ENCODE data around the gene TRAPPC12. TPM values are rescaled to one million over a fixed set of nuclear protein-coding genes. Genes with fewer than 3 reads are reported as not detected.

The TRAPPC12 gene
- total RNA-seq, 4 donors from 2014 or later: 28.4 to 64.7 (median 55.9) TPM

DNA sequence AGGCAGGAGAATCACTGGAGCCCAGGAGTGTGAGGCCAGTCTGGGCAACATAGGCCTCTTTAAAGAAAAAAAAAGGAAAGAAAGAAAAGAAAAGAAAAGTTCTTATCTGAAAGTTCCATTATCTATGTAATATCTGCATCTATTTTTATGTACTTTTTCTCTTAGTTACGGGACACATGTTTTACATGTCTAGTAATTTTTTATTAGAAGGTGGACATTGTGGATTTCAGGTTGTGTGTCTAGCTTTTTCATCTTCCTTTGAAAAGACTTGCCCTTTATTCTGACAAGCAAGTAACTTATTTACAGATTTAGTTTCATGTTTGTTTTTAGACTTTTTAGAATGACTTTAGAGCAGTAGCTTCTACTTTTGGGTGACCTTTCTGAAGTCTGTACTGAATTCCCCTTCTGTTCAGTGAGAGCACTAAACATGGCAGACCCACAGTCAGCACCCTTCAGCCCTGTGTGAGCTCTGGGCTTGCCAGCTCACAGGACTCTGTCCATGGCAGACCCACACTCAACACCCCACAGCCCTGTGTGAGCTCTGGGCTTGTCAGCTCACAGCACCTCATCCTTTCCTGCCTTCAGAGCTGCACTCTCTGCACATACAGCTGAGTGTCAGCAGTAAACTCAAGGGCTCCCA, 17.5 kb downstream of the TRAPPC12 start:
- Histone ChIP-seq H3K4me3 (no peak overlapping the region), H3K27me3 (no peaks in the 10 kb centered on the region), H3K4me1 (peaks cover 0 to 14% (median 0%) of the 10 kb centered on the region in 3 donors), H3K9me3 (peaks cover 0 to 22% (median 18%) of the 10 kb centered on the region in 3 donors), H3K36me3 (peaks cover 0 to 92% (median 0%) of the 10 kb centered on the region in 3 donors), H3K27ac (no peak overlapping the region)
- WGBS, 2 donors: 64 to 84% methylated on average over 1 of the region's 1 CpG
- DNase-seq: no peak
- no peak for TF ChIP-seq POLR2A (IDR thresholded peaks at IDR 0.05)
- TF ChIP-seq, protein P1, sequence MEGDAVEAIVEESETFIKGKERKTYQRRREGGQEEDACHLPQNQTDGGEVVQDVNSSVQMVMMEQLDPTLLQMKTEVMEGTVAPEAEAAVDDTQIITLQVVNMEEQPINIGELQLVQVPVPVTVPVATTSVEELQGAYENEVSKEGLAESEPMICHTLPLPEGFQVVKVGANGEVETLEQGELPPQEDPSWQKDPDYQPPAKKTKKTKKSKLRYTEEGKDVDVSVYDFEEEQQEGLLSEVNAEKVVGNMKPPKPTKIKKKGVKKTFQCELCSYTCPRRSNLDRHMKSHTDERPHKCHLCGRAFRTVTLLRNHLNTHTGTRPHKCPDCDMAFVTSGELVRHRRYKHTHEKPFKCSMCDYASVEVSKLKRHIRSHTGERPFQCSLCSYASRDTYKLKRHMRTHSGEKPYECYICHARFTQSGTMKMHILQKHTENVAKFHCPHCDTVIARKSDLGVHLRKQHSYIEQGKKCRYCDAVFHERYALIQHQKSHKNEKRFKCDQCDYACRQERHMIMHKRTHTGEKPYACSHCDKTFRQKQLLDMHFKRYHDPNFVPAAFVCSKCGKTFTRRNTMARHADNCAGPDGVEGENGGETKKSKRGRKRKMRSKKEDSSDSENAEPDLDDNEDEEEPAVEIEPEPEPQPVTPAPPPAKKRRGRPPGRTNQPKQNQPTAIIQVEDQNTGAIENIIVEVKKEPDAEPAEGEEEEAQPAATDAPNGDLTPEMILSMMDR (IDR thresholded peaks at IDR 0.05): no peak
- intact Hi-C loops (cut with DNase I): no loop called here

DNA sequence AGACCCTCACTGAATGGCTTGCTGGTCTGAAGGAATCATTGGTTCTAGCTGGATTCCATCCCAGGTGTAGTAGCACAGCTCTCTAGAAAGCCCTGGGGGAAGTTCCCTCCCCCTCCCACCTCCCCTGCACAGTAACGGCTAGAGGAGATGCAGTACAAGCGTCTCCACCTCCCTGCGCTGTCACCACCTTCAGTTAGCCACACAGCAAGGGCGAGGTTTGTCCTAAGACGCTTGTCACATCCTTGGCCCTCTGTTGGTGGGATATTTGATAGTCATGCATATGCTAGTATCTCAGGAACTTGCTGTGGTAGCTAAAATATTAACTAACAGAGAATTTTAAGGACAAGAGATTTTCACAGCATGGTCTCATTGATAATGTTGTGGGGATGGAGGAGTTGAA, 19.4 kb downstream of the TRAPPC12 start:
- WGBS, 2 donors: 80 to 83% methylated on average over 2 to 5 of the region's 5 CpGs
- intact Hi-C loops (cut with DNase I): no loop called here

DNA sequence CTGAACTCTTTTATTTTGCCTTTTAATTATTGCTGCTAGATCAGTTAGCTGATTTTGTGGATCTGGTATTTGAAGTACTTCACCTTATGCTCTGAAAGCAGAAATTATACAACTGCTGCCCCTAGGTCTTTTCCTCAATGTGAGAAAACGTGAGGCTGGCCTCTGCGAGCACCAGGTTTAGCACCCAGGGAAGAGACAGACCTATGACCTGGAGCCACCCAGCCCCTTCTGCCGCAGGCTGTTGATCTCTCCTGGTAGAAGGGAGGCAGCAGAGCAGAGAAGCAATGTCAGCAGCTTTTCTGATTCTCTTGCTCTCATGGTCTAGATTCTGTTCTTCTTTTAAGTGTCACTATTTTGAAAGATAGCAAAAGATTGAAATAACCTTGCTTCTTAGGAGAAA, 19.9 kb downstream of the TRAPPC12 start:
- peaks cover 0 to 26% (median 0%) of the 10 kb centered on the region in 3 donors for H3K4me1 ChIP-seq
- DNase-seq: no peak
- WGBS, 2 donors: 73 to 97% methylated on average over 3 of the region's 3 CpGs
- H3K36me3 ChIP-seq: peaks cover 0 to 89% (median 0%) of the 10 kb centered on the region in 3 donors
- H3K4me3 ChIP-seq: no peak overlapping the region
- TF ChIP-seq, protein P1 (IDR thresholded peaks at IDR 0.05): no peak
- TF ChIP-seq POLR2A (IDR thresholded peaks at IDR 0.05): no peak
- no peaks in the 10 kb centered on the region for H3K27me3 ChIP-seq
- H3K27ac ChIP-seq: no peak overlapping the region
- intact Hi-C loops (cut with DNase I): no loop called here
- peaks cover 0 to 22% (median 18%) of the 10 kb centered on the region in 3 donors for H3K9me3 ChIP-seq

More for the DNA sequence above, 19.4 kb downstream of the TRAPPC12 start:
- Histone ChIP-seq H3K4me3 (no peak overlapping the region), H3K27me3 (no peaks in the 10 kb centered on the region), H3K27ac (no peak overlapping the region), H3K36me3 (peaks cover 0 to 92% (median 0%) of the 10 kb centered on the region in 3 donors), H3K9me3 (peaks cover 0 to 22% (median 18%) of the 10 kb centered on the region in 3 donors), H3K4me1 (peaks cover 0 to 21% (median 0%) of the 10 kb centered on the region in 3 donors)
- no peak for TF ChIP-seq POLR2A (IDR thresholded peaks at IDR 0.05)
- TF ChIP-seq, protein P1 (IDR thresholded peaks at IDR 0.05): no peak
- DNase-seq: no peak

DNA sequence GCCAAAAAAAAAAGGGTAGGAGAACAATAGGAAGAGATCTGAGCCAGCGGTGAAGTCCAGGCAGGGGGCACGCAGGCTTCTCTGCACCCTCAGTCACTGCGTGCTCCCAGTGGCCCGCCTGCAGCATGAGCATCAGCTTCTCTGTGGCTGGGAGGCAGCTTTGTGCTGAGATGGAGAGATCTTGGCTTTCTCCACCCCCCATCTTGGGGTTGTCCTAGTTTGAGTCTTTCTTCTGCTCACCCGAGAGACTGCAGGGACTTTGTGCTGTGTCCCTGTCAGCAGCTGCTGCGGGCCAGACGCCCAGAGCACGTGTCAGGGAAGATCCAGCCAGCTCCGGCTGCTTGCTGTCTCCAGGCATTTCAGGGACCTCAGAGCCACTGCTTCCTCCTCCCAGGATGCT, 20.3 kb downstream of the TRAPPC12 start:
- Histone ChIP-seq H3K27me3 (no peaks in the 10 kb centered on the region), H3K4me1 (peaks cover 0 to 30% (median 0%) of the 10 kb centered on the region in 3 donors), H3K27ac (no peak overlapping the region), H3K36me3 (peaks cover 0 to 85% (median 0%) of the 10 kb centered on the region in 3 donors), H3K9me3 (peaks cover 0 to 22% (median 18%) of the 10 kb centered on the region in 3 donors), H3K4me3 (no peak overlapping the region)
- TF ChIP-seq POLR2A (IDR thresholded peaks at IDR 0.05): no peak
- TF ChIP-seq, protein P1 (IDR thresholded peaks at IDR 0.05): no peak
- 47 to 62% methylated on average over 5 to 6 of the region's 9 CpGs for WGBS, 2 donors
- DNase-seq: no peak
- intact Hi-C loops (cut with DNase I): no loop called here

DNA sequence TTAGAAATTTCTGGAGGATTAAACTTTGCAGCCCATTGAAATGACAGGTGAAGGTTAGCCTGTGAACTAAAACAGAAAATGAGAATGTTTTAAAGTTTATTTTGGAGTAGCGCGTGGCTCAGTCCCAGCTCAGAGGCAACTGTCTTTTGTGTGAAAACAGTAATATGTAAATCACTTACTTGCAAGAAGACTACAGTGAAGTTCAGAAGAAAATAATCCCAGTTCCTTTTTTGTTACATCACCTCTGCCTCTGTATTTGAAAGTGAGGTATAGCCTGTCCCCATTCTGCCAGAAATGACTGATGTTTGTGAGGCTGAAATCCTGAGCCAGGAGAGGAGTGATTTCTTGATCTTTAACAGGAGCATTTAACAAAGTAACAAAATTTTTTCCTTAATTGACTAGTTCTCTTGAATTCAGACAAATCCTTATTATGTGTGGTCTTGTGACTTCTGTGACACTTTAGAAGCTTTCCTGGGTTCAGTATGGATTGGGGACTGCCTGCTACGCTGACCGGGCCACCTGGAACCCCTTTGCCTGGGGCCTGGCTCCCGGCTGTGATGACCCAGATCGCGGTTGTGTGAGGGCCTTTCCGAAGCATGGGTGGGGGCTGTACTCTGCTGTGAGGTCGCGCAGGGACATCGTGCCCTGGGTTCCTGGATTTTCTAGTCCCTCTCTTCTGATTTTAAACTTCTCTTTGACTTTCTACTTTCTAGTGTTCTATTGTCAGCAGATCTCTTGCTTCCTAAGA, 24.3 kb downstream of the TRAPPC12 start:
- H3K9me3 ChIP-seq: no peaks in the 10 kb centered on the region
- H3K36me3 ChIP-seq: peaks cover 0 to 61% (median 0%) of the 10 kb centered on the region in 3 donors
- no peak for DNase-seq
- no peak for TF ChIP-seq POLR2A (IDR thresholded peaks at IDR 0.05)
- TF ChIP-seq, protein P1 (IDR thresholded peaks at IDR 0.05): no peak
- WGBS, 2 donors: 86 to 93% methylated on average over 10 to 11 of the region's 11 CpGs
- peaks cover 0 to 54% (median 22%) of the 10 kb centered on the region in 3 donors for H3K4me1 ChIP-seq
- intact Hi-C loops (cut with DNase I): no loop called here
- H3K27me3 ChIP-seq: no peaks in the 10 kb centered on the region
- H3K27ac ChIP-seq: no peak overlapping the region
- H3K4me3 ChIP-seq: no peak overlapping the region

Measured in esophagus squamous epithelium (tissue), 5 donors.